DOHH2 (cell line): ENCODE data around the gene TUSC1.

Experiments
- H3F3A ChIP-seq: fragments of 200-600 bp; sonication (generic), shearing (Covaris generic); 2 replicates; pipeline ENCODE4 v1.6.0; 2016; ENCODE audit warnings: antibody characterized with exemption, mild to moderate bottlenecking; ENCODE audit not compliant: control insufficient read depth, insufficient read depth
- H3K27ac ChIP-seq: fragments of 200-600 bp; sonication (generic); 2 replicates; pipeline ENCODE4 v1.5.1; 2014; ENCODE audit warnings: low read depth, mild to moderate bottlenecking, low read length, moderate library complexity
- H3K27me3 ChIP-seq: fragments of 200-600 bp; sonication (generic); 2 replicates; pipeline ENCODE4 v1.6.1; 2014; ENCODE audit warnings: mild to moderate bottlenecking, low read length, mixed read lengths; ENCODE audit not compliant: control insufficient read depth
- H3K36me3 ChIP-seq: fragments of 200-600 bp; sonication (generic); 2 replicates; pipeline ENCODE4 v1.6.1; 2014; ENCODE audit warnings: mild to moderate bottlenecking, low read length, moderate library complexity, mixed read lengths; ENCODE audit not compliant: control insufficient read depth
- H3K4me1 ChIP-seq: fragments of 200-600 bp; sonication (generic); 2 replicates; pipeline ENCODE4 v1.6.1; 2014; ENCODE audit warnings: mild to moderate bottlenecking, low read length, mixed read lengths; ENCODE audit not compliant: control insufficient read depth
- H3K4me2 ChIP-seq: fragments of 200-600 bp; sonication (generic); 2 replicates; pipeline ENCODE4 v1.6.0; 2014; ENCODE audit warnings: mild to moderate bottlenecking, low read length, moderate library complexity
- H3K4me3 ChIP-seq: fragments of 200-600 bp; sonication (generic); 2 replicates; pipeline ENCODE4 v1.5.1; 2014; ENCODE audit warnings: mild to moderate bottlenecking, low read length, mixed read lengths
- H3K79me2 ChIP-seq: fragments of 200-600 bp; sonication (generic); 2 replicates; pipeline ENCODE4 v1.6.1; 2014; ENCODE audit warnings: mild to moderate bottlenecking, low read length, mixed read lengths; ENCODE audit not compliant: control insufficient read depth
- H3K9me2 ChIP-seq: fragments of 200-600 bp; sonication (generic); replicated peaks from 2 replicates; pipeline ENCODE4 v1.6.1; 2014; ENCODE audit warnings: mild to moderate bottlenecking, low read length, mixed read lengths; ENCODE audit not compliant: control insufficient read depth
- H3K9me3 ChIP-seq: fragments of 200-600 bp; sonication (generic); 2 replicates; pipeline ENCODE4 v1.6.1; 2014; ENCODE audit warnings: antibody characterized with exemption, low read length, mixed read lengths; ENCODE audit not compliant: control insufficient read depth, insufficient read depth
- H4K20me1 ChIP-seq: fragments of 200-600 bp; sonication (generic); 2 replicates; pipeline ENCODE4 v1.6.0; 2014; ENCODE audit warnings: low read depth, mild to moderate bottlenecking, antibody characterized with exemption, low read length, moderate library complexity; ENCODE audit not compliant: control insufficient read depth, insufficient read depth
- EZH2phosphoT487 ChIP-seq: fragments of 200-600 bp; sonication (generic); IDR thresholded peaks from 2 replicates; pipeline ENCODE4 v1.6.1; 2017; ENCODE audit warnings: borderline replicate concordance, mild to moderate bottlenecking, antibody characterized with exemption, low read length, moderate library complexity, mixed read lengths
- TF ChIP-seq, protein P1 (sequence below): fragments of 200-600 bp; sonication (generic); IDR thresholded peaks from one replicate; pipeline ENCODE4 v1.5.1; 2014; ENCODE audit warnings: antibody characterized with exemption, mild to moderate bottlenecking, low read depth, low read length; ENCODE audit not compliant: poor library complexity, severe bottlenecking

Gene TUSC1

GRCh38 chr9:25654417-25654816, 23.8 kb downstream of the TUSC1 start:
- TF ChIP-seq, protein P1, sequence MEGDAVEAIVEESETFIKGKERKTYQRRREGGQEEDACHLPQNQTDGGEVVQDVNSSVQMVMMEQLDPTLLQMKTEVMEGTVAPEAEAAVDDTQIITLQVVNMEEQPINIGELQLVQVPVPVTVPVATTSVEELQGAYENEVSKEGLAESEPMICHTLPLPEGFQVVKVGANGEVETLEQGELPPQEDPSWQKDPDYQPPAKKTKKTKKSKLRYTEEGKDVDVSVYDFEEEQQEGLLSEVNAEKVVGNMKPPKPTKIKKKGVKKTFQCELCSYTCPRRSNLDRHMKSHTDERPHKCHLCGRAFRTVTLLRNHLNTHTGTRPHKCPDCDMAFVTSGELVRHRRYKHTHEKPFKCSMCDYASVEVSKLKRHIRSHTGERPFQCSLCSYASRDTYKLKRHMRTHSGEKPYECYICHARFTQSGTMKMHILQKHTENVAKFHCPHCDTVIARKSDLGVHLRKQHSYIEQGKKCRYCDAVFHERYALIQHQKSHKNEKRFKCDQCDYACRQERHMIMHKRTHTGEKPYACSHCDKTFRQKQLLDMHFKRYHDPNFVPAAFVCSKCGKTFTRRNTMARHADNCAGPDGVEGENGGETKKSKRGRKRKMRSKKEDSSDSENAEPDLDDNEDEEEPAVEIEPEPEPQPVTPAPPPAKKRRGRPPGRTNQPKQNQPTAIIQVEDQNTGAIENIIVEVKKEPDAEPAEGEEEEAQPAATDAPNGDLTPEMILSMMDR, result no peak
- TF ChIP-seq EZH2phosphoT487, result no peak
- Histone ChIP-seq H3K9me2 (no peaks in the 10 kb centered on the region), H3K79me2 (no peaks in the 10 kb centered on the region), H4K20me1 (no peaks in the 10 kb centered on the region), H3K9me3 (no peaks in the 10 kb centered on the region), H3K36me3 (no peaks in the 10 kb centered on the region), H3K4me1 (no peaks in the 10 kb centered on the region), H3K4me2 (no peak overlapping the region), H3K27me3 (no peaks in the 10 kb centered on the region), H3F3A (no peaks in the 10 kb centered on the region), H3K27ac (no peak overlapping the region), H3K4me3 (no peak overlapping the region)

- no peak overlapping the region for H3K4me2 ChIP-seq
- H3K4me3 ChIP-seq, result no peak overlapping the region
- TF ChIP-seq, protein P1, result no peak
- no peak for TF ChIP-seq EZH2phosphoT487
- no peaks in the 10 kb centered on the region for H3K9me3 ChIP-seq
- no peaks in the 10 kb centered on the region for H3F3A ChIP-seq
- H3K79me2 ChIP-seq, result no peaks in the 10 kb centered on the region
- no peak overlapping the region for H3K27ac ChIP-seq
- H3K27me3 ChIP-seq, result no peaks in the 10 kb centered on the region
- no peaks in the 10 kb centered on the region for H4K20me1 ChIP-seq
- no peaks in the 10 kb centered on the region for H3K4me1 ChIP-seq
- H3K36me3 ChIP-seq, result no peaks in the 10 kb centered on the region
- no peaks in the 10 kb centered on the region for H3K9me2 ChIP-seq
These were observed 30.1 kb downstream of the TUSC1 start for GRCh38 chr9:25648116-25648515.

DNA sequence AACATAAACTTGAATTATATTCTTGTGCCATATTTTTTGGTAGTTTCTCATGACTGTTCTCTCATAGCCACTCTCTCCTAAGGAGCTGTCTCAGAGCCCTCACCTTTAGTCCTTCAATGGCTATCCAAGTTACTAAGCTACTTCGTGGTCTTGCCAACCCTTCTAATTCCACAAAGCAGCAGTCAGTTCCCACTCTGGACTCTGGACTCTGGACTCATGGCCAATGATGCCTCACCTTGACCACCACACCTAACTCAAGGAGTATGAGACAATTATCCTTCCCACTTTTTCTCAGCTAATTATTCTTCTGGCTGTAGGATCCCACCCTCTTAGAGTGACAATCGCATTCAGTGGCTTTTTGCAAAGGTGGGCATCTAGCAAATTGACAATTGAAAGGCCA, 42.2 kb downstream of the TUSC1 start:
- H3K4me3 ChIP-seq, result no peak overlapping the region
- no peaks in the 10 kb centered on the region for H3K4me1 ChIP-seq
- no peak overlapping the region for H3K27ac ChIP-seq
- no peaks in the 10 kb centered on the region for H3K27me3 ChIP-seq
- TF ChIP-seq EZH2phosphoT487, result no peak
- TF ChIP-seq, protein P1, result no peak
- no peaks in the 10 kb centered on the region for H3K9me3 ChIP-seq
- H3K9me2 ChIP-seq, result no peaks in the 10 kb centered on the region
- no peaks in the 10 kb centered on the region for H4K20me1 ChIP-seq
- no peaks in the 10 kb centered on the region for H3K79me2 ChIP-seq
- H3K4me2 ChIP-seq, result no peak overlapping the region
- H3F3A ChIP-seq, result no peaks in the 10 kb centered on the region
- no peaks in the 10 kb centered on the region for H3K36me3 ChIP-seq

- TF ChIP-seq, protein P1, result no peak
- no peak for TF ChIP-seq EZH2phosphoT487
- Histone ChIP-seq H3K9me2 (no peaks in the 10 kb centered on the region), H3K36me3 (no peaks in the 10 kb centered on the region), H3F3A (no peaks in the 10 kb centered on the region), H4K20me1 (no peaks in the 10 kb centered on the region), H3K4me3 (no peak overlapping the region), H3K4me2 (no peak overlapping the region), H3K9me3 (no peaks in the 10 kb centered on the region), H3K27me3 (no peaks in the 10 kb centered on the region), H3K4me1 (no peaks in the 10 kb centered on the region), H3K79me2 (no peaks in the 10 kb centered on the region), H3K27ac (no peak overlapping the region)
These were observed 49.0 kb downstream of the TUSC1 start for GRCh38 chr9:25629231-25629630.
